Ascending aorta (tissue), 2 donors: ENCODE results near the gene GLS. TPM values are rescaled to one million over a fixed set of nuclear protein-coding genes. Genes with fewer than 3 reads are reported as not detected.

Experiments
- DNase-seq, 2 donors: peaks; one replicate each; pipeline ENCODE4 v3.0.0-alpha.2; 2019; ENCODE audit warnings: low spot score in 2 of 2
- H3K27ac ChIP-seq, 2 donors: fragments of 200-600 bp; sonication (generic); one replicate each; pipeline ENCODE4 v1.5.1; 2016 to 2017; ENCODE audit warnings: mild to moderate bottlenecking in 1 of 2
- H3K27me3 ChIP-seq: fragments of 200-600 bp; sonication (generic); one replicate; pipeline ENCODE4 v1.5.1; 2017
- H3K36me3 ChIP-seq, 2 donors: fragments of 200-600 bp; sonication (generic); one replicate each; pipeline ENCODE4 v1.5.1; 2016
- H3K4me1 ChIP-seq, 2 donors: fragments of 200-600 bp; sonication (generic); one replicate each; pipeline ENCODE4 v1.5.1; 2016 to 2017; ENCODE audit warnings: mild to moderate bottlenecking in 1 of 2
- H3K4me3 ChIP-seq, 2 donors: fragments of 200-600 bp; sonication (generic); one replicate each; pipeline ENCODE4 v1.5.1; 2016 to 2017; ENCODE audit warnings: mild to moderate bottlenecking in 1 of 2
- H3K9me3 ChIP-seq, 2 donors: fragments of 200-600 bp; sonication (generic); one replicate each; pipeline ENCODE4 v1.5.1; 2016
- intact Hi-C: fragments of 100-400 bp; cut with DNase I; formaldehyde crosslinking; loops from one replicate; pipeline ENCODE4 v1.15.1; 2023
- total RNA-seq: library from RNA; depleted of rRNA; stranded (reverse); fragments of >200 nt; gene quantifications from one replicate; pipeline ENCODE4 v1.1.0, GENCODE V29; 2016
- TF ChIP-seq, protein P1 (sequence below), 3 experiments: fragments of 200-600 bp in 2 of 3; fragments of 450-650 bp in 1 of 3; sonication (generic) in 2 of 3; IDR thresholded peaks; one replicate each; pipeline ENCODE4 v1.5.1; 2016 to 2019; ENCODE audit warnings: antibody characterized with exemption in 3 of 3, mild to moderate bottlenecking in 1 of 3, moderate library complexity in 1 of 3

GLS gene
- total RNA-seq, 1 donor from 2014 or later = 132 TPM

DNA sequence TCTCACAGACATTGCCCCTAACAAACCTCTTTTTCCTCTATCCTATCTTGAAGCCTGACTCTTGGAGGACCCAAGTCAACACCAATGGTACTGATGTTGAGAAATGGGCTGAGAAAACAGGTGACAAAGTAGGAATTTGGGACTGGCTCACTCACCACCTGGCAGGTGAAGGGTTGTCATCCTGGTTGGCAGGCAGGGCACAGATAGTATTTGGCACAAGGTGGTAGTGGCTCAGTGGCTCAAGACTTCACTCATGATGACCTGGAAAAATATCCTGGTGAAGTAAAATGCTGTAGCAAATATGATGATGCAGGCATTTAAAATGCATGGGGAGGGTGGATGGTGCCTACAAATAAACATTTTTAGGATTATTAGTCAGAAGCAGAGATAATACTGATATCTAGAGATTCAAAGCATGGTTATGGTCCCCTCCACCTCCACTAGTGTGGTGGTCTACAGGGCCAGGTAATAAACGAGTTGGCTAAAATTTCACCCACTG is 38.0 kb upstream of the GLS start:
- H3K4me1 ChIP-seq = peaks cover 0 to 22% of the 10 kb centered on the region in 2 donors
- TF ChIP-seq, protein P1, sequence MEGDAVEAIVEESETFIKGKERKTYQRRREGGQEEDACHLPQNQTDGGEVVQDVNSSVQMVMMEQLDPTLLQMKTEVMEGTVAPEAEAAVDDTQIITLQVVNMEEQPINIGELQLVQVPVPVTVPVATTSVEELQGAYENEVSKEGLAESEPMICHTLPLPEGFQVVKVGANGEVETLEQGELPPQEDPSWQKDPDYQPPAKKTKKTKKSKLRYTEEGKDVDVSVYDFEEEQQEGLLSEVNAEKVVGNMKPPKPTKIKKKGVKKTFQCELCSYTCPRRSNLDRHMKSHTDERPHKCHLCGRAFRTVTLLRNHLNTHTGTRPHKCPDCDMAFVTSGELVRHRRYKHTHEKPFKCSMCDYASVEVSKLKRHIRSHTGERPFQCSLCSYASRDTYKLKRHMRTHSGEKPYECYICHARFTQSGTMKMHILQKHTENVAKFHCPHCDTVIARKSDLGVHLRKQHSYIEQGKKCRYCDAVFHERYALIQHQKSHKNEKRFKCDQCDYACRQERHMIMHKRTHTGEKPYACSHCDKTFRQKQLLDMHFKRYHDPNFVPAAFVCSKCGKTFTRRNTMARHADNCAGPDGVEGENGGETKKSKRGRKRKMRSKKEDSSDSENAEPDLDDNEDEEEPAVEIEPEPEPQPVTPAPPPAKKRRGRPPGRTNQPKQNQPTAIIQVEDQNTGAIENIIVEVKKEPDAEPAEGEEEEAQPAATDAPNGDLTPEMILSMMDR (IDR thresholded peaks at IDR 0.05) = no peak
- no peak overlapping the region for H3K4me3 ChIP-seq
- intact Hi-C loops = no loop called here
- no peaks in the 10 kb centered on the region for H3K9me3 ChIP-seq
- no peaks in the 10 kb centered on the region for H3K27me3 ChIP-seq
- peak overlapping the region in 1 of 2 donors; percentile 12 for H3K27ac ChIP-seq
- H3K36me3 ChIP-seq = no peaks in the 10 kb centered on the region
- DNase-seq = no peak

GRCh38 chr2:190843890-190844699 is 36.5 kb upstream of the GLS start:
- TF ChIP-seq, protein P1 (IDR thresholded peaks at IDR 0.05) = no peak
- Histone ChIP-seq H3K4me3 (no peak overlapping the region), H3K27ac (no peak overlapping the region), H3K9me3 (no peaks in the 10 kb centered on the region), H3K27me3 (no peaks in the 10 kb centered on the region), H3K36me3 (no peaks in the 10 kb centered on the region), H3K4me1 (peaks cover 0 to 17% of the 10 kb centered on the region in 2 donors)
- intact Hi-C loops = no loop called here
- no peak for DNase-seq

DNA sequence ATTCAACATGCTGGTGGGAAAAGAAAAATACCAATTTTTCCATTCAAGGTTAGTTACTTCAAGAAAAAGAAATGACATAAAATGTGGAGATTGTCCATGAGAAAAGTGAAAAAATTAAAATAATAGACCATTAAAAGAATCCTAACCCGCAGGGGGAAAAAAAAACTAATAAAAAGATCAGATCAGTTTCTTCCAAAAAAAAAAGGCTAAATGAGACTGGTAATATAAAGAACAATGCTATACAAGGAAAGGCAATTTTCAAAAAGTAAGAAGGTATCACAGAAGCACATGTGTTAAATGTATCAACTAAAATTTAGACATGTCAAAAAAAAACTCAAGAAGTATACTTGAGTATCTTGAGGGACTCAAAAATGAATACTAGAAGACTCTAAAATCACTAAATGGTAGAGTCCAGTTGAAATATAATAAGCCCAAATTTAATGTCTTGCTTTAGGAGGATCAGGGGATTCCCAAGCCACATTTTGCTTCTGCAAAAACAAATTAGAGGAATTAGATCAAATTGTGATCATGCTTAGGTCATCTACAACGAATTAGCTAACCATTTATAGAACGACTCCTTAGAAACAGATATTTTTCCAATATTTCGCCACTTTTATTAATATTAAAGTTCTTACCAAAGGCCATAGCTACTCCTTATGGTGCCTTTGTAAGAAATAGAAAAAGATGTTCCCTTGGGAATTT is 35.8 kb upstream of the GLS start:
- Histone ChIP-seq H3K27me3 (no peaks in the 10 kb centered on the region), H3K36me3 (no peaks in the 10 kb centered on the region), H3K4me1 (peaks cover 0 to 21% of the 10 kb centered on the region in 2 donors), H3K9me3 (no peaks in the 10 kb centered on the region), H3K4me3 (no peak overlapping the region), H3K27ac (no peak overlapping the region)
- intact Hi-C loops = no loop called here
- TF ChIP-seq, protein P1 (IDR thresholded peaks at IDR 0.05) = no peak
- DNase-seq = no peak

GRCh38 chr2:190846746-190847145 is 33.9 kb upstream of the GLS start:
- DNase-seq = no peak
- Histone ChIP-seq H3K27ac (no peak overlapping the region), H3K9me3 (no peaks in the 10 kb centered on the region), H3K36me3 (no peaks in the 10 kb centered on the region), H3K4me1 (peaks cover 0 to 15% of the 10 kb centered on the region in 2 donors), H3K4me3 (no peak overlapping the region), H3K27me3 (no peaks in the 10 kb centered on the region)
- TF ChIP-seq, protein P1 (IDR thresholded peaks at IDR 0.05) = no peak
- intact Hi-C loops = no loop called here

DNA sequence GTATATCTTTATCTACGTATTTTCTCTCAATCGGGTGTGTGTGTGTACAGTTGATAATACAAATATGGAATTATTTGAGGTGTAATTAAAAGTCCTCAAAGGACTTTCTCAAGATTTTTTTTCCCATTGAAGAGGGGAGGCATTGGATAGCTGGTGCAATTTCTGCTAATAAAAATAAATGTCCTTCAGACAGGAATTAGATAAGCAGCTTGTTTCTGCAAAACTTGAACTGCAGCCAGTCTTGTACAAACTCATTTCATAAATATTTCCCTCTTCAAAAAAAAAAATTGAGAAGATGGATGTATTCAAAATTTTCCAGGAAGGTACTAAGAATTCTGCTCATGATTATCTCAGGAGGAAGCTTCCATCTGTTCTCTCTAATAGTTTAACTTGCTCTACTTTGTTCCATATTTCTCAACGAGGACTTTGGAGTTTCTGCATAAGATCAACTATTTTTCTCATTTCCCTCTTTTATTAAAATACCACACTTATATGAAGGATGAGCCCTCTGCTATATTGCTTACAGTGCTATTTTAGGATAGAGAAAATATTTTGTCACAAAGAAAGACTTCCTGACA is 33.0 kb upstream of the GLS start:
- intact Hi-C loops = no loop called here
- Histone ChIP-seq H3K4me1 (peaks cover 0 to 13% of the 10 kb centered on the region in 2 donors), H3K4me3 (no peak overlapping the region), H3K9me3 (no peaks in the 10 kb centered on the region), H3K36me3 (no peaks in the 10 kb centered on the region), H3K27ac (no peak overlapping the region), H3K27me3 (no peaks in the 10 kb centered on the region)
- DNase-seq = no peak
- TF ChIP-seq, protein P1 (IDR thresholded peaks at IDR 0.05) = no peak
